OCI-LY7 (cell line): ENCODE data around the gene EPB42. TPM values are rescaled to one million over a fixed set of nuclear protein-coding genes. Genes with fewer than 3 reads are reported as not detected.

Experiments used
- BruUV-seq: library from RNA; stranded (reverse); fragments of 400-500 nt; replicated peaks from 2 replicates; lab custom pipeline; 2021; lab: Mats Ljungman, UMichigan
- CTCF ChIA-PET: fragments of 300-600 bp; sonication (Branson Sonifier 250); formaldehyde crosslinking; loops from one replicate; lab custom pipeline; 2022; ENCODE audit warnings: antibody characterized with exemption; ENCODE audit not compliant: unreplicated experiment; lab: Charles Lee
- POLR2A ChIA-PET: fragments of 300-600 bp; sonication (Branson Sonifier 250); formaldehyde crosslinking; loops from one replicate; lab custom pipeline; 2022; ENCODE audit warnings: antibody characterized with exemption; lab: Charles Lee
- DNase-seq: peaks from one replicate; pipeline ENCODE4 v3.0.0-alpha.2; 2015; ENCODE audit warnings: low spot score
- H2AFZ ChIP-seq: fragments of 200-600 bp; sonication (generic), shearing (Covaris generic); 2 replicates; pipeline ENCODE4 v1.6.1; 2014; ENCODE audit warnings: mild to moderate bottlenecking, antibody characterized with exemption, low read length, moderate library complexity
- H3K27ac ChIP-seq: fragments of 200-600 bp; sonication (generic); 2 replicates; pipeline ENCODE4 v1.5.1; 2014; ENCODE audit warnings: mixed run types, low read depth, mild to moderate bottlenecking, moderate library complexity, low read length, inconsistent platforms; ENCODE audit not compliant: poor library complexity, severe bottlenecking
- H3K36me3 ChIP-seq: fragments of 200-600 bp; sonication (generic); 2 replicates; pipeline ENCODE4 v1.6.1; 2014; ENCODE audit warnings: mild to moderate bottlenecking, antibody characterized with exemption, low read length, moderate library complexity, mixed read lengths; ENCODE audit not compliant: insufficient read depth
- H3K4me1 ChIP-seq: fragments of 200-600 bp; sonication (generic); 2 replicates; pipeline ENCODE4 v1.5.1; 2014; ENCODE audit warnings: mild to moderate bottlenecking, low read length; ENCODE audit not compliant: insufficient read depth, poor library complexity, severe bottlenecking
- H3K4me2 ChIP-seq: fragments of 200-600 bp; sonication (generic); 2 replicates; pipeline ENCODE4 v1.6.1; 2014; ENCODE audit warnings: mild to moderate bottlenecking, low read length
- H3K4me3 ChIP-seq: fragments of 200-600 bp; sonication (generic); 2 replicates; pipeline ENCODE4 v1.5.1; 2014; ENCODE audit warnings: mild to moderate bottlenecking, low read depth, low read length; ENCODE audit not compliant: poor library complexity, severe bottlenecking
- H3K79me2 ChIP-seq: fragments of 200-600 bp; sonication (generic); 2 replicates; pipeline ENCODE4 v1.6.1; 2016; ENCODE audit warnings: low read depth, mild to moderate bottlenecking, low read length, moderate library complexity, mixed read lengths; ENCODE audit not compliant: insufficient read depth
- H3K9me2 ChIP-seq: fragments of 200-600 bp; sonication (generic); 2 replicates; pipeline ENCODE4 v1.6.1; 2016; ENCODE audit warnings: mild to moderate bottlenecking, low read length, mixed read lengths; ENCODE audit not compliant: insufficient read depth
- H3K9me3 ChIP-seq: fragments of 200-600 bp; sonication (generic); 2 replicates; pipeline ENCODE4 v1.6.1; 2014; ENCODE audit warnings: mild to moderate bottlenecking, mixed run types, low read length, mixed read lengths
- H4K20me1 ChIP-seq: fragments of 200-600 bp; sonication (generic); 2 replicates; pipeline ENCODE4 v1.6.1; 2014; ENCODE audit warnings: mild to moderate bottlenecking, antibody characterized with exemption, low read length, moderate library complexity, mixed read lengths; ENCODE audit not compliant: insufficient read depth
- EZH2phosphoT487 ChIP-seq: fragments of 200-600 bp; sonication (generic); IDR thresholded peaks from 2 replicates; pipeline ENCODE4 v1.6.1; 2018; ENCODE audit warnings: low read depth, borderline replicate concordance, mild to moderate bottlenecking, mixed run types, antibody characterized with exemption, low read length, moderate library complexity, mixed read lengths
- intact Hi-C: fragments of 100-400 bp; cut with micrococcal nuclease; formaldehyde crosslinking; loops from one replicate; pipeline ENCODE4 v1.10.0; 2022; ENCODE audit not compliant: unreplicated experiment
- total RNA-seq, 2 experiments: library from RNA; depleted of rRNA in 1 of 2; stranded (reverse); fragments of >200 nt in 1 of 2; shearing (Covaris generic) in 1 of 2; gene quantifications; 2 replicates each; pipeline ENCODE4 v1.2.3, GENCODE V29; 2014 to 2022
- TF ChIP-seq, protein P1 (sequence below): fragments of 200-600 bp; sonication (generic); conservative IDR thresholded peaks from 2 replicates; pipeline ENCODE4 v1.5.1; 2014; ENCODE audit warnings: mild to moderate bottlenecking, antibody characterized with exemption, low read length, moderate library complexity, mixed read lengths

EPB42 gene
- total RNA-seq, 2 experiments from 2014 or later = not detected

DNA sequence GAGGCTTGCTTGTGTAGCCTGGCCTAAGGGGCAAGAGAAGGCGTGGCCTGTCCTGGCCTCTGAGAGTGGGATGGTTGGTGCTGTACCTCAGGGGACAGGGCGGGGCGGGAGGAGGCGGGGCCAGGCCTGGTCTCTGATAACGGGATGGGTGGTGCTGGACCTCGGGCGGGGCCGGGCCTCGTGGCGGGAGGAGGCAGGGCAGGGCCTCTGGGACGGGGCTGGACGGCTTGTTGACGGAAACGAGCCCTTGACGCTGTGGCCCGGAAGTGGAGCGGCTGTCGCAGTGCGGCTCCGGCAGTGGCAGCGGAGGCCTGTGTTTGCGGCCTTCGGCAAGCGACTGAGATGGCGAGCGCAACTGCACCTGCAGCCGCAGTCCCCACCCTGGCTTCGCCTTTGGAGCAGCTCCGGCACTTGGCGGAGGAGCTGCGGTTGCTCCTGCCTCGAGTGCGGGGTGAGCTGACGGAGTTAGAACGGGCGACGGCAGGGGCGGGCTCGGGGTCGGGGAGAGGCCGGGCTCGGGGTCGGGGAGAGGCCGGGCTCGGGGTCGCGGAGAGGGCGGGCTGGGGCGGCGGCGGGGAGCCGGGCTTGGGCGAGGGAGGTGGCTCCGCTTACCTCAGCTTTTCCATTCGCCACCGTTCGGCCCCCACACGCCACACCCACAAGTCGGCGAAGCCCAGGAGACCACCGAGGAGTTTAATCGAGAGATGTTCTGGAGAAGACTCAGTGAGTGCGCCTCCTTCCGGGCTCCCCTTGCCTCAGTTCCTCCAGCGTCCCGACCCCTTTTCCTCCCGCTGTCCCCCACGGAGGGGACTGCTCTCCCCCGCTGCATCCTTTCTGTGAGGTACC, 35.4 kb downstream of the EPB42 start, which contains the start of gene CCNDBP1:
TSS of gene CCNDBP1 (plus strand) at position 247 of the 846 bp plus-strand sequence. CDS start at position 343, 96 bp downstream.
- POLR2A ChIA-PET = no interaction called here
- peaks cover 18% of the 10 kb centered on the region; the same call in 1 of the 2 replicates for H3K79me2 ChIP-seq
- H3K4me3 ChIP-seq = peak within 1 kb of the TSS; percentile 86
- no peaks in the 10 kb centered on the region for H4K20me1 ChIP-seq
- H3K36me3 ChIP-seq = peaks cover 46% of the 10 kb centered on the region
- peak within 1 kb of the TSS; percentile 81 for H2AFZ ChIP-seq
- H3K9me2 ChIP-seq = no peaks in the 10 kb centered on the region
- peak within 1 kb of the TSS; percentile 72 for H3K27ac ChIP-seq
- peaks cover 13% of the 10 kb centered on the region for H3K4me1 ChIP-seq
- peak; percentile 92 for DNase-seq
- CTCF ChIA-PET = interaction anchor here (1.2 kb wide), 1 partner anchor 40 kb away, joined by 3 read pairs; no protein-coding TSS in a partner anchor
- intact Hi-C loops = loop anchor here (1.0 to 2.0 kb wide), 2 partner anchors 53 to 100 kb away; partner anchors contain the start of gene TMEM62
- TF ChIP-seq, protein P1, sequence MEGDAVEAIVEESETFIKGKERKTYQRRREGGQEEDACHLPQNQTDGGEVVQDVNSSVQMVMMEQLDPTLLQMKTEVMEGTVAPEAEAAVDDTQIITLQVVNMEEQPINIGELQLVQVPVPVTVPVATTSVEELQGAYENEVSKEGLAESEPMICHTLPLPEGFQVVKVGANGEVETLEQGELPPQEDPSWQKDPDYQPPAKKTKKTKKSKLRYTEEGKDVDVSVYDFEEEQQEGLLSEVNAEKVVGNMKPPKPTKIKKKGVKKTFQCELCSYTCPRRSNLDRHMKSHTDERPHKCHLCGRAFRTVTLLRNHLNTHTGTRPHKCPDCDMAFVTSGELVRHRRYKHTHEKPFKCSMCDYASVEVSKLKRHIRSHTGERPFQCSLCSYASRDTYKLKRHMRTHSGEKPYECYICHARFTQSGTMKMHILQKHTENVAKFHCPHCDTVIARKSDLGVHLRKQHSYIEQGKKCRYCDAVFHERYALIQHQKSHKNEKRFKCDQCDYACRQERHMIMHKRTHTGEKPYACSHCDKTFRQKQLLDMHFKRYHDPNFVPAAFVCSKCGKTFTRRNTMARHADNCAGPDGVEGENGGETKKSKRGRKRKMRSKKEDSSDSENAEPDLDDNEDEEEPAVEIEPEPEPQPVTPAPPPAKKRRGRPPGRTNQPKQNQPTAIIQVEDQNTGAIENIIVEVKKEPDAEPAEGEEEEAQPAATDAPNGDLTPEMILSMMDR = peak; percentile 72
- no peak for TF ChIP-seq EZH2phosphoT487
- H3K9me3 ChIP-seq = no peaks in the 10 kb centered on the region
- peak within 1 kb of the TSS; percentile 77 for H3K4me2 ChIP-seq
- no TSS peak for BruUV-seq

DNA sequence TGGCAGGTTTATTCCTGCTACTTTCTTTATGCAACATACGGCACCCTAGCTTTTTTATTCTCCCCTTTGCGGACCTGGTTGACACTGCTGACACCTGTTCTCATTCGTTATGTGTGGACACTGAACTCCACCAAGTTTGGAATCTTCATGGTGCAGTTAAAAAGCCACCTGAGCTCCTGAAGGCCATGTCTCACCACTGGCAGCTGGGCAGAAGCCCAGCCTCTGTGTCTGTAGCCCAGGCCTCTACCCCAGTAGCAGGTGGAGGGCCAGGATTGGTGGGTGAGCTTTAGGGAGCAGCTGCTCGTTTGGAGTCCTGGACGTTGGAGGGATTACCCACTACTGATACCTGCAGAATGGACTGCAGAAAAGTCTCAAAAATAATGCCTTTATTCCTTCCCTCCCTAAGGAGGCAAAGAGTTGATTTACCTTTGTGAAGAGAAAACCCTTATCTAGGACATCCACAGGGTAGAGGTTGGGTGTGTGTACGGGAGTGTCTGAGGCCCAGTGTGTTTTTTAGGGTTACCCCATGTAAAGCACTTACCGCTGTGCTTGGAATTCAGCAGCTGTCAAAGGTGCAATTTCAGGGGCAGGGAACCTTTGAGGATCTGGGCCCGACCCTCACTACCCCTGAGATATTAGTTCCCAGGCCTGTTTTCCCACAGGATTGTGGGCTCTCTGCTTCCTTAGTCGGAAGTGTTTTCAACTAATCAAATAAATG, 36.3 kb downstream of the EPB42 start:
- no peak for TF ChIP-seq EZH2phosphoT487
- TF ChIP-seq, protein P1 = no peak
- H3K9me3 ChIP-seq = no peaks in the 10 kb centered on the region
- no peaks in the 10 kb centered on the region for H4K20me1 ChIP-seq
- DNase-seq = no peak
- ChIA-PET POLR2A (no interaction called here), CTCF (no interaction called here)
- H3K9me2 ChIP-seq = no peaks in the 10 kb centered on the region
- H3K4me2 ChIP-seq = peak overlapping the region; percentile 77
- peak overlapping the region; percentile 86 for H3K4me3 ChIP-seq
- peaks cover 44% of the 10 kb centered on the region for H3K36me3 ChIP-seq
- peak overlapping the region; percentile 81; the same call in 1 of the 2 replicates for H2AFZ ChIP-seq
- H3K4me1 ChIP-seq = peaks cover 13% of the 10 kb centered on the region
- H3K27ac ChIP-seq = peak overlapping the region; percentile 72
- H3K79me2 ChIP-seq = peaks cover 18% of the 10 kb centered on the region; the same call in 1 of the 2 replicates
- BruUV-seq = TSS peak; percentile 68
- intact Hi-C loops = loop anchor here (1.0 to 2.0 kb wide), 2 partner anchors 52 to 101 kb away; partner anchors contain the start of gene TMEM62
